ENCODE data around the gene GTF3C1. TPM values are rescaled to one million over a fixed set of nuclear protein-coding genes. Genes with fewer than 3 reads are reported as not detected.

GTF3C1 gene
- total RNA-seq, 4 donors from 2014 or later, result 29.4 to 52.7 (median 44.4) TPM

DNA sequence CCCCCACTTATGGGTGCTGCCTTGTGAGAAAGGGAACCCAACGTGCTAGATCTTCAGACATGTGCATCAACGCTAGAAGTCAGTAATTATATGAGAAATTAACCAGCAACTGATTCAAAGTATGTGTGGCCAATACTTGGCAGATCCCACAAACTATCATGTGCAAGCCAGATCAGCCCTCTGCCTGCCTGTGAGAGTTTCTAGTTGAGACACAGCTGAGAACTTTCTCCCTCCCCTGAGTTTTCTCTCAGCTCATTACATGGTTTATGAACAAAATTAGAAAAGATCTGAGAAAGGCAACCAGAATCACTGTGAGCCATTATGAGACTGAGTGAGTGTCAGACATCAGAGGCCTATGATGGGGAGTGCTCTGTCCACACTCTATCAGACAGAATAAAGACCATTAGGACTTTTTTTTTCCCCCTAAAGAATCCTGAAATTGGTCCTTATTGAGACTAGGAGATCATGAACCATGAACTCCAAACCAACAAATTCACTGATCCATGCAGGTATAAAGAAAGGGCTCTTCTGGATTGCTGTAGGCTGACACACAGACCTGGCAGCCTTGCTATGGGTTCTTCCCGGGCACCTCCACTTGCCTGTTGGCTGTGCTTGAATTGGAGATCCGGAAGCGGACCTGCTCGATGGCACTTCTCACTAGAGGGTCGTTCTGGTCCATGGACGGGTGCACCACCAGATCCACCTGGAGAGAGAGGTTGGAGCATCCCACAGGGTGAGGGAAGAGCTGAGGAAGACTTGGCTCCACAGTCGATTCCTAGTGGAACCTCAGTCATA, 51.5 kb downstream of the GTF3C1 start:
- TF ChIP-seq, protein P1, sequence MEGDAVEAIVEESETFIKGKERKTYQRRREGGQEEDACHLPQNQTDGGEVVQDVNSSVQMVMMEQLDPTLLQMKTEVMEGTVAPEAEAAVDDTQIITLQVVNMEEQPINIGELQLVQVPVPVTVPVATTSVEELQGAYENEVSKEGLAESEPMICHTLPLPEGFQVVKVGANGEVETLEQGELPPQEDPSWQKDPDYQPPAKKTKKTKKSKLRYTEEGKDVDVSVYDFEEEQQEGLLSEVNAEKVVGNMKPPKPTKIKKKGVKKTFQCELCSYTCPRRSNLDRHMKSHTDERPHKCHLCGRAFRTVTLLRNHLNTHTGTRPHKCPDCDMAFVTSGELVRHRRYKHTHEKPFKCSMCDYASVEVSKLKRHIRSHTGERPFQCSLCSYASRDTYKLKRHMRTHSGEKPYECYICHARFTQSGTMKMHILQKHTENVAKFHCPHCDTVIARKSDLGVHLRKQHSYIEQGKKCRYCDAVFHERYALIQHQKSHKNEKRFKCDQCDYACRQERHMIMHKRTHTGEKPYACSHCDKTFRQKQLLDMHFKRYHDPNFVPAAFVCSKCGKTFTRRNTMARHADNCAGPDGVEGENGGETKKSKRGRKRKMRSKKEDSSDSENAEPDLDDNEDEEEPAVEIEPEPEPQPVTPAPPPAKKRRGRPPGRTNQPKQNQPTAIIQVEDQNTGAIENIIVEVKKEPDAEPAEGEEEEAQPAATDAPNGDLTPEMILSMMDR (IDR thresholded peaks at IDR 0.05; ENCODE audit: low read depth), result no peak

DNA sequence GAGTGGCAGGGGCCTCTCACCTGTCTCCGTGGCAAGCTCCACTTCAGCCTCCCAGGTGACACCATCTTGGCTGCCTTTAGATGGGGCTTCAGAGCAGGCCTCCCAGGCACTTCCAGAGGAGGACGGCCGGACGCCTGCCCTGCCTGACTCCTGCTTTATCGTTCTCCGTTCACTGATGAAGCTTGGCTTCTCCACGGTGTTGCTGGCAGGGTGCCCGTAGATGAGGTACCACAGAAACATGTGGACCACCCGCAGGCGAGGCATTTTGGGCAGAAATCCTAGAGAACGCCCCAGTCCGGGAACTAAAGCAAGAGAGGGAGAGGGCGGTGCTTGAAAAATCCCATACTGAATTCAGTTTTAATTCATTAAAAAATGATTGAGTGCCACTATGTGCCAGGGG, 54.5 kb downstream of the GTF3C1 start:
- TF ChIP-seq, protein P1 (IDR thresholded peaks at IDR 0.05; ENCODE audit: low read depth), result no peak

DNA sequence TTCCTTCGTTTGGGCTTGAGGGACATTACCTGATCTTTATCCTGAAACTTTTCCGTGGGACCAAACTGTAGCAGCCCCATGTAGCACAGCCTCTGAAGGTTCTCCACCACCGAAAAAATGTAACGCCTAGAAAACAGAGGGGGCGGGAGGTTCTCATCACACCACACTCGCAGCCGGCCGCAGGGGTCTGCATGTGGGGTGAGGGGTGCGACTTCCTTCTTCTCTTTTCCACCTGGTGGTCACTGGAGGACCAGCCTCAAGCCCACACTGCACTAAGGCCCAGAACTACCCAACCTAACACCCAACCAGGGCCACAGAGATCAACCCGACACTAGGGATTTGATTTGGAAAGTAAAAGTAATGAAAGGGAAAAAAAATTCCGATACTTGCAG, 57.1 kb downstream of the GTF3C1 start:
- TF ChIP-seq, protein P1 (IDR thresholded peaks at IDR 0.05; ENCODE audit: low read depth), result no peak

DNA sequence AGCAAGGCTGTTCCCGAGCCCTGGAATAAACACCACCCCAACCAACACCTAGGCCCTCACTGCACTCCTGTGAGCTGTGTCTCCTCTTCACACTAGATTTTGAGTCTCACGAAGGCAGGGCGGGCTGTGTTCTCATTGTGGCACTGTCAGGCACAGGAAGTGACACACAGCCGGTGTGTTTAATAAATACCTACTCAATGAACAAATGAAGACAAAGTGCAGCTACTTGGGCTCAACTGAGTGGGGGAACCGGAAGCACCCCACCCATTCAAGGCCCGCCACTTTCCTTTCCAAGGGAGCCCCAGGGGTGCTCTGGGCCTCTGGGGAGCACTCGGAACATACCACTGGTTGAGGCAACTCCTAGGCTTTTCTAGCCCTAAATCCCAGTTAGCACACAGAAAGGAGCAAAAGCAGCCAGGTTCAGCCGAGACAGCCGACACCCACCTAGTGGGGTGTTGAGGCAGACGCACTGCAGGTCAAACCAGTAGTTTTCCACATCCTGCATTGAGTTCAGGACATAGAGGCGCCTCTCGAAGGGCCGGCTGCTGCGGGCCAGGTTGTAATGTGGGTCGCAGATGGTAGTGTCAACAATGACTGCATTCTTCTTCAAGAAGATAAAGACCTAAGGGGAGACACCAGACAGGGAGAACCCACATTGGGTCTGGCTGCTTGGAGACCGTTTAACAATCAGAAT, 57.7 kb downstream of the GTF3C1 start:
- TF ChIP-seq, protein P1 (IDR thresholded peaks at IDR 0.05; ENCODE audit: low read depth), result no peak

DNA sequence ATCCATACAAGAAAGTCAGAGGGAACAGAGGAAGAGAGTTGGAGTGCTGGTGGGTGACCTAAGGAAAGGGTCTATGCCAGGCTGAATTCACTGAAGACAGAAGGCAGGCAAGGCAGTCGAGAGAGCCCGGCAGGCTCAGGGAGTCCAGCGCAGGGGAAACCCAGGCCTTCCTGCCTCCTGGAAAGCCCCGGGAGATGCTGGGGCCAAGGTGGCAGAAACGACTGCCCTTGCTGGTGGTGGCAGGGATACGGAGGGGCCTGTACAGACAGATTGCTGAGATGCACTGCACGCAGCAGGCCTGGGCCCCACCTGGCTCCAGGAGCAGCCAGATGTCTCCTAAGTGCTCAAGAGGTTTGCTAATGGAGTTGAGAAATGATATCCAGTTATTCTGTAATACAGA, 59.8 kb downstream of the GTF3C1 start:
- TF ChIP-seq, protein P1 (IDR thresholded peaks at IDR 0.05; ENCODE audit: low read depth), result no peak

DNA sequence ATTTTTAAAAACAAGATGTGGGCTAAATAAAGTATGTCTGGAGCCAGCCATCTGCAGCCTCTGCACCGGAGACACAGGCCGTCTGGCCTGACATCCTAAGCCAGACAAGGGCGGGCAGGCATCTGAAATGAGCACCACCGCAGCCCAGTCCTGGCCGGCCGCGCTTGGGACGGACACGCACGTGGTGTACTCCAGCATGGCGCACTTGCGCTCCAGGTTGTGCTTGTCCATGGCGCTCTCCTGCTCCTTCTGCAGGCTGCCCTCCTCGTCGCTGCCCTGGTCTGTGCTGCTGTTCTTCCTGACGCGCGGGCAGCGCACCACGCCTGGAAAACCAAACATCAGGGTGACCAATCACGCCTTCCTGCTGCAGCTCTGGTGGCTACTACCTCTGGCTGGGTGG, 60.3 kb downstream of the GTF3C1 start:
- TF ChIP-seq, protein P1 (IDR thresholded peaks at IDR 0.05; ENCODE audit: low read depth), result no peak

DNA sequence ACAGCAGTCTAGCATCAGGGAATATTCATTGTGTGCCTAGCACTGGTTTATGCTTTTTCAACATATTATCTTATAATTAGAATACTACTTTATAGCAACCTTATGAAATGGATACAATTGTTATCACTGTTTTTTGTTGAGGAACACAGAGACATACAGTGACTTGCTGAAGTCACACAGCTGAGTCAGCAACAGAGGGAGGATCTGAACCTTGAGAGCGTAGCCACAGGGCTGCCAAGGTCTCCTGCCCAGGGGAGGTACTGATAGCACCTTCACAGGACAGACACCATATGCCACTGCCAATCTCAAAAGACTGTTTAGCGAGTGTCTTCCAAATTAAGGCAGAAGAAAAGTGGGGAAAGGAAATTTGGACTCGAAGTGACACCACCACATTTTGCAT, 63.0 kb downstream of the GTF3C1 start:
- TF ChIP-seq, protein P1 (IDR thresholded peaks at IDR 0.05; ENCODE audit: low read depth), result no peak

Measured in subcutaneous adipose tissue (tissue), 4 donors.